HEK293 (cell line): ENCODE results near the gene PBXIP1.

Experiments used
- CTCF ChIP-seq: fragments of 450-650 bp; formaldehyde crosslinking; IDR thresholded peaks from 2 replicates; pipeline ENCODE4 v1.5.1; 2016; ENCODE audit warnings: missing biosample characterization, missing genetic modification characterization
- ZBTB7A ChIP-seq: fragments of 450-650 bp; formaldehyde crosslinking; IDR thresholded peaks from 2 replicates; pipeline ENCODE4 v1.5.1; 2016; ENCODE audit warnings: low read depth, missing biosample characterization, missing genetic modification characterization
- ZFP69B ChIP-seq: fragments of 450-650 bp; formaldehyde crosslinking; IDR thresholded peaks from 2 replicates; pipeline ENCODE4 v1.5.1; 2016; ENCODE audit warnings: missing biosample characterization, missing genetic modification characterization
- ZNF211 ChIP-seq: fragments of 450-650 bp; formaldehyde crosslinking; IDR thresholded peaks from 2 replicates; pipeline ENCODE4 v1.5.1; 2016; ENCODE audit warnings: low read depth, missing biosample characterization, missing genetic modification characterization
- ZNF558 ChIP-seq: fragments of 450-650 bp; formaldehyde crosslinking; IDR thresholded peaks from 2 replicates; pipeline ENCODE4 v1.5.1; 2016; ENCODE audit warnings: missing biosample characterization, missing genetic modification characterization
- ZSCAN30 ChIP-seq: fragments of 450-650 bp; IDR thresholded peaks from 2 replicates; pipeline ENCODE4 v1.5.1; 2018; ENCODE audit warnings: missing biosample characterization, mild to moderate bottlenecking, missing genetic modification characterization, moderate library complexity

- peak; percentile 99 for TF ChIP-seq ZBTB7A
- no peak for TF ChIP-seq CTCF (tag by site-specific recombination)
- no peak for TF ChIP-seq ZFP69B
- TF ChIP-seq ZNF558 (tag by site-specific recombination): peak; percentile 29; the same call in 1 of the 2 replicates
- TF ChIP-seq ZSCAN30: no peak
- TF ChIP-seq ZNF211: no peak
Observed at GRCh38 chr1:154974102-154974807, 18.4 kb upstream of the PBXIP1 start, which contains the start of gene CKS1B.
